HG02588 (cell line): ENCODE measurements around the gene AK4.
"Not testable (repeated sequence)": the region's sequence is repeated elsewhere in the genome, so short reads cannot be mapped to it uniquely, and the experiment has no call there.

ENCODE experiments used
- ATAC-seq: cut with Tn5 transposase; IDR thresholded peaks from one replicate; pipeline ENCODE4 v1.9.1; 2021; ENCODE audit warnings: mild to moderate bottlenecking, moderate library complexity; ENCODE audit not compliant: unreplicated experiment

Gene AK4

GRCh38 chr1:65148178-65148547, at the start of gene AK4:
AK4 (plus strand) TSS chr1:65148203; CDS start chr1:65148408, 205 bp downstream.
- peak; percentile 15 for ATAC-seq

GRCh38 chr1:65103807-65104206, 44.2 kb upstream of the AK4 start:
- no peak for ATAC-seq

GRCh38 chr1:65104854-65105534, 43.0 kb upstream of the AK4 start:
- no peak for ATAC-seq

- no peak for ATAC-seq
Observed at GRCh38 chr1:65105596-65105995, 42.4 kb upstream of the AK4 start.

GRCh38 chr1:65108025-65108642, 39.9 kb upstream of the AK4 start:
- ATAC-seq, result no peak

- ATAC-seq, result no peak
Observed at GRCh38 chr1:65109487-65109886, 38.5 kb upstream of the AK4 start.

- ATAC-seq, result no peak
Observed at GRCh38 chr1:65112811-65113210, 35.2 kb upstream of the AK4 start.

GRCh38 chr1:65113298-65113697, 34.7 kb upstream of the AK4 start:
- no peak for ATAC-seq

GRCh38 chr1:65114322-65114721, 33.7 kb upstream of the AK4 start:
- no peak for ATAC-seq

- ATAC-seq, result no peak
Observed at GRCh38 chr1:65119951-65120350, 28.1 kb upstream of the AK4 start.

GRCh38 chr1:65129104-65129503, 18.9 kb upstream of the AK4 start:
- not testable (repeated sequence) for ATAC-seq

- ATAC-seq, result no peak
Observed at GRCh38 chr1:65138524-65138923, 9.5 kb upstream of the AK4 start.

GRCh38 chr1:65139793-65140192, 8.2 kb upstream of the AK4 start:
- ATAC-seq, result not testable (repeated sequence)

- no peak for ATAC-seq
Observed at GRCh38 chr1:65141394-65141793, 6.6 kb upstream of the AK4 start.

- no peak for ATAC-seq
Observed at GRCh38 chr1:65141918-65142317, 6.1 kb upstream of the AK4 start.

GRCh38 chr1:65143112-65143658, 4.8 kb upstream of the AK4 start:
- ATAC-seq, result not testable (repeated sequence)

- ATAC-seq, result no peak
Observed at GRCh38 chr1:65146908-65147423, 1.0 kb upstream of the AK4 start.

GRCh38 chr1:65147424-65148177, 402 bp upstream of the AK4 start:
- ATAC-seq, result peak; percentile 62

GRCh38 chr1:65148548-65149350, 746 bp downstream of the AK4 start:
- ATAC-seq, result peak; percentile 66

GRCh38 chr1:65149351-65150107, 1.5 kb downstream of the AK4 start:
- no peak for ATAC-seq
